AG09309 (cell line): Measurements from ENCODE around the gene FES.

Source experiments
- DNase-seq: peaks from one replicate; pipeline ENCODE4 v3.0.0-alpha.2; 2010; ENCODE audit warnings: low read depth
- H3K4me3 ChIP-seq: 2 replicates; pipeline ENCODE4 v1.5.1; 2011; ENCODE audit warnings: mild to moderate bottlenecking, low read depth, low read length, moderate library complexity; ENCODE audit not compliant: control insufficient read depth
- CTCF ChIP-seq: IDR thresholded peaks from 2 replicates; pipeline ENCODE4 v1.5.1; 2011; ENCODE audit warnings: mild to moderate bottlenecking, low read depth, low read length, inconsistent platforms; ENCODE audit not compliant: insufficient read depth, control insufficient read depth; ENCODE audit errors: missing control alignments

FES gene

DNA sequence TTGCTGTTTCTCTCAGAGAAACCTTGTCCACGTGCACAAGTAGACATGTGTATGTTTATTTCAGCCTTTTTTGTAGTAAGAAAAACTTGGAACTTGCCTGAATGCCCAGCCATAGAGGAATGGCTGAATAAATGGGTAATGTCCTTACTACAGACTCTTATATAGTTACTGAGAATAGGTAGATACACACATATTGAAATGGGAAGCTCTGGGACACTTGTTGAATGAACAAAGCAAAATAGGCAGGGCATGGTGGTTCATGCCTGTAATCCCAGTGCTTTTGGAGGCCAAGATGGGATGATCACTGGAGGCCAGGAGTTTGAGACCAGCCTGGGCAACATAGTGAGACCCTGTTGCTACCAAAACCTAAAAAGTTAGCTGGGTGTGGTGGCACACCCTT is 52.5 kb downstream of the FES start:
- no peak for DNase-seq
- no peak overlapping the region for H3K4me3 ChIP-seq

DNA sequence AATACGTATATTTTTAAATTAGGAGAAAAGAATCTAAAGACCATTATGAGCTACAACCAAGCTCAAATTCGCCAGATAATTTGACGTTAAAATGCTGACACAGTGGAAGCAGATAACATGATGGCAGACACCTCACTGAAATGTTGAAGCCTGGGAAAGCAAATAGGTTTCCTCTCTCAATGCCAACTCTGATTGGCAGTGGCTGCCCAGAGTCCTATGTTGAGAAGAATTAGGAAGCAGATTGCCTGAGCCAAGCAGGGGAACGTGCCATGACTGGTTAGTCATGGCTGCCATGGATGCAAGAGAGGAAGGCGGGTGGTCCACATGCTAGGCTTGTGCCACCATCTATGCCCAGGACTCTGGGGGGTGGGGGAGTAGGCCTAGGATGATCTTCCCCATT is 54.0 kb downstream of the FES start:
- no peak for TF ChIP-seq CTCF
- DNase-seq: no peak
- H3K4me3 ChIP-seq: no peak overlapping the region

More for the DNA sequence above, 52.5 kb downstream of the FES start:
- no peak for TF ChIP-seq CTCF

GRCh38 chr15:90939756-90940155 is 55.5 kb downstream of the FES start:
- H3K4me3 ChIP-seq: no peak overlapping the region
- no peak for DNase-seq
- TF ChIP-seq CTCF: no peak

DNA sequence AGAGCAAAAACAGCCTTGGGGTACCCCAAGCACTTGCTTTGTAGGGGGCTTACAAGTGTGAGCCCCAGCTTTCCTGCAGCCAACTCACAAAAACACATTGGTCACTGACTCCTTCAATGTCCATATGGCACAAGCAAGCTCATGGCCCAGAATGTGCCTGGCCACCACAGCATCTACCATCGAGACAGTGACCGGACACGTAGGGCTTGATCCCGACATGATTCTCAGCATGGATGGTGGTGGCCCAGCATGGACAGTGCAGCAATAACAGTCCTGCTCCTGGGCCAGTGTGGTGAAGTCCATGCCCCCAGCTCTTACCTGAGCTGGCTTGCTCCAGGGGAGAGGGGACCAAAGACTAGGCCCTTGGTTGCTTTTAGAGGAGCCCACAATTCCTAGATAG is 56.7 kb downstream of the FES start:
- DNase-seq: no peak
- no peak overlapping the region for H3K4me3 ChIP-seq
- no peak for TF ChIP-seq CTCF

DNA sequence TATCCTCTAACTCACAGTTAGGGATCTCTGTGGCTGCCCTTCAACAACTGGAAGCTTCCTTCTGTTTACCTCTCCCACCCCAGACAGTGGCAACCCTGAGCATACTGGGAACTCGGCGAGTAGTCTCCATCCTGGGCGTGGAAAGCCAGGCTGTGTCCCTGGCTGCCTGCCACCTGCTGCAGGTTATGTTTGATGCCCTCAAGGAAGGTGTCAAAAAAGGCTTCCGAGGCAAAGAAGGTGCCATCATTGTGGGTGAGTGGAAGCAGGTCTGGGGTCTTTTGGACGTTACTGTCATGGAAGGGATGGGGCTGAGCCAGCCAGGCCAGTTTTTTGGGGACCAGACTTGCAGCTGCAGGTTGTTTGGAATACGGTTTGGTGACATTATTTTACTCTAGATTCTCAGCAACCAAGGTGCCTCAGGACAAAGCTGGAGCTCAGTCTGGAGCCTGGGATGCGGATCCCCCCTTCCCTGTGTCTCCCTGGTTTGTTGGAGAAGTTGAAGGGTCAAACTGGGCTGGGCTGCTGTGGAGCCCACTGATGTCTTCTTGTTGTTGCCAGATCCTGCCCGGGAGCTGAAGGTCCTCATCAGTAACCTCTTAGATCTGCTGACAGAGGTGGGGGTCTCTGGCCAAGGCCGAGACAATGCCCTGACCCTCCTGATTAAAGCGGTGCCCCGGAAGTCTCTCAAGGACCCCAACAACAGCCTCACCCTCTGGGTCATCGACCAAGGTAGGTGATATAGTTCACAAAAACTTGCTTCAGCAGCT is 58.2 kb downstream of the FES start:
- H3K4me3 ChIP-seq: no peak overlapping the region
- DNase-seq: no peak
- TF ChIP-seq CTCF: no peak

DNA sequence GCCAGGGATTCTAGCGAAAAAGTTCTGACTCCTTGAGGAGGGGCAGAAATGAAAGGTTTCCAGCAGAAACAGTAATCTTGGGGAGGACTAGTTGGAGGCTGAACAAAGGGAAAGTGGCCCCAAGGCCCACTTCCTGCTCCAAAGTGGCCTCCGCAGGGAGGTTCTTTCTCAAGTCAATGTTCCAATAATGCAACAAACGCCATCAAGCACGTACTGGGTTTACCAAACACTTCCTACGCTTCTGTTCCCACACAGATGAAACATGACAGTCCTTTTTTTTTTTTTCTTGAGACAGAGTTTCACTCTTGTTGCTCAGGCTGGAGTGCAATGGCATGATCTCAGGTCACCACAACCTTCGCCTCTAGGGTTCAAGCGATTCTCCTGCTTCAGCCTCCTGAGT is 60.8 kb downstream of the FES start:
- no peak for TF ChIP-seq CTCF
- no peak overlapping the region for H3K4me3 ChIP-seq
- no peak for DNase-seq
